ENCODE data around the gene SALL3.

SALL3 gene

DNA sequence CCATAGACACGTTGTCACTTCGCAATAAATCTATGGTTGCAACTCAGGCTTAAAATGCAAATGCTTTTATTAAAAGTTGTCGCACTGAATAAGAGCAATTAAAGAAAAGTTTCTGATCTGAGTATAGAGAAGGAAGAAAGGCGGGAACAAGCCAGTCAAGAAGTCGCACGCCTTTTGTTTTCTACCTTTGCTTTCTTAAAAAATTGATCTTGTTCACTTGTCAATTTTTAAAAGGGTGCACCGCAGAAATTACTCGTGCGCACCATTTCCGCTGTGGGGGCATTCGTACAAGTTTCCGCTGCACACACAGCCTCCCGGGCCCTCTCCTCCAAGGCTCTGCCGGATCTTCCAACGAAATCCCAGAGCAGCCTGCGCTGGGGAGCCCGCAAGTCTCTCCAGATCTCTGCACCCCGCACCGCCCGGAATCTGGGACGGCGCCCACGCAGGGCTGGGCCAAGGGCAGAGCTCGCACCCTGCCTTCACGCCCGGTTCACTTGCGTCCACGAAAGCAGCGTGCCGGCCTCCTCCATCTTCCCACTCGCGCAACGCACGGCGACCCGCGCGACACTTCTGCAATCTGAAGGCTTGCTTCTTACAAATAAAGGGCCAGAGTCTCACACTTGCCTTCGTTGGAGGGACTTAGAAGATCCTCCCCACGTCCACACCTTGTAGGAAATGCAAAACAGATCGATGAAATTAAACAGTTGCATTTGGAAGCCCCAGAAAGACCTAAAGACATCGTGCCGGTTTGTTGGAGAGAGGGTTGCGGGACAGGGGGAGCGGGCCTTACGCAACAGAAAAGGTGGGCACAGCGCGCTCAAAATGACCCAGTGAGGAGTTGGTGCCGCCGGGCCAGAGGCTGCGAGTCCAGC is 2.6 kb upstream of the SALL3 start:
- no peak for TF ChIP-seq ZFX (IDR thresholded peaks at IDR 0.05)
- TF ChIP-seq, protein P1, sequence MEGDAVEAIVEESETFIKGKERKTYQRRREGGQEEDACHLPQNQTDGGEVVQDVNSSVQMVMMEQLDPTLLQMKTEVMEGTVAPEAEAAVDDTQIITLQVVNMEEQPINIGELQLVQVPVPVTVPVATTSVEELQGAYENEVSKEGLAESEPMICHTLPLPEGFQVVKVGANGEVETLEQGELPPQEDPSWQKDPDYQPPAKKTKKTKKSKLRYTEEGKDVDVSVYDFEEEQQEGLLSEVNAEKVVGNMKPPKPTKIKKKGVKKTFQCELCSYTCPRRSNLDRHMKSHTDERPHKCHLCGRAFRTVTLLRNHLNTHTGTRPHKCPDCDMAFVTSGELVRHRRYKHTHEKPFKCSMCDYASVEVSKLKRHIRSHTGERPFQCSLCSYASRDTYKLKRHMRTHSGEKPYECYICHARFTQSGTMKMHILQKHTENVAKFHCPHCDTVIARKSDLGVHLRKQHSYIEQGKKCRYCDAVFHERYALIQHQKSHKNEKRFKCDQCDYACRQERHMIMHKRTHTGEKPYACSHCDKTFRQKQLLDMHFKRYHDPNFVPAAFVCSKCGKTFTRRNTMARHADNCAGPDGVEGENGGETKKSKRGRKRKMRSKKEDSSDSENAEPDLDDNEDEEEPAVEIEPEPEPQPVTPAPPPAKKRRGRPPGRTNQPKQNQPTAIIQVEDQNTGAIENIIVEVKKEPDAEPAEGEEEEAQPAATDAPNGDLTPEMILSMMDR (conservative IDR thresholded peaks at IDR 0.05): no peak
- no peak overlapping the region for H3K27ac ChIP-seq

DNA sequence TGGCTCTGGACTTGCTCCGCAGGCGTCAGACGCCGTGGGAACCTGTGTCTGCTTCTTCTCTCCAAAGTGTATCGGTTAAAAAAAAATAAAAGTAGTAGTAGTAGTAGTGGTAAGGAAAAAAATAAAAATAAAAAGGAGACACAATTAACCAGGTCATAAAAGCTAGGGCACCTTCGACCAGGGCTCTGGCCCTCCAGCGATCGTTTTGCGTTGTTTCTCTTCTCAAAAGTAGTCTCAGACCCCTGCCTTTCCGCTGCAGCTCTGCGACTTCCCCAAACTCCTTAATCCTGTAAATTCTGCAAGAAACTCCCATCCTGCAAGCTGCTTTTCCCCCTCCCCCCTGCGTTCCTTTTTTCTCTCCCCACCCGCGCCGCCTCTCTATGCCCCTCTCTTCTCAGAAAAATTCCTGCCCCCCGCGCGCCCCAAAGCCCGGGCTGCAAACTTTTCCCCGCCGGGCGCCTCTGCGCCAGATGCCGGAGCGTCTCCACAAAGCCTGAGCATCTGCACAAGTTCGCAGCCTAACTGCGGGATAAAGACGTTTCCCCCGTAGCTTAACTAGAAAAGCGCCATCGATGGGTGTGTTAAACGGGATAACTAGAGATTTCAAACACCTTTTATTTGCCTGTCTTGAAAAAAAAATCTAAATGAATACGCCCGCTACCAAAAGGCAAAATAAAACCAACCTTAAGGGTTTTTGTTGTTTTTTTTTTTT is 1.8 kb upstream of the SALL3 start:
- no peak for TF ChIP-seq ZFX (IDR thresholded peaks at IDR 0.05)
- TF ChIP-seq, protein P1 (conservative IDR thresholded peaks at IDR 0.05): no peak
- H3K27ac ChIP-seq: no peak overlapping the region

DNA sequence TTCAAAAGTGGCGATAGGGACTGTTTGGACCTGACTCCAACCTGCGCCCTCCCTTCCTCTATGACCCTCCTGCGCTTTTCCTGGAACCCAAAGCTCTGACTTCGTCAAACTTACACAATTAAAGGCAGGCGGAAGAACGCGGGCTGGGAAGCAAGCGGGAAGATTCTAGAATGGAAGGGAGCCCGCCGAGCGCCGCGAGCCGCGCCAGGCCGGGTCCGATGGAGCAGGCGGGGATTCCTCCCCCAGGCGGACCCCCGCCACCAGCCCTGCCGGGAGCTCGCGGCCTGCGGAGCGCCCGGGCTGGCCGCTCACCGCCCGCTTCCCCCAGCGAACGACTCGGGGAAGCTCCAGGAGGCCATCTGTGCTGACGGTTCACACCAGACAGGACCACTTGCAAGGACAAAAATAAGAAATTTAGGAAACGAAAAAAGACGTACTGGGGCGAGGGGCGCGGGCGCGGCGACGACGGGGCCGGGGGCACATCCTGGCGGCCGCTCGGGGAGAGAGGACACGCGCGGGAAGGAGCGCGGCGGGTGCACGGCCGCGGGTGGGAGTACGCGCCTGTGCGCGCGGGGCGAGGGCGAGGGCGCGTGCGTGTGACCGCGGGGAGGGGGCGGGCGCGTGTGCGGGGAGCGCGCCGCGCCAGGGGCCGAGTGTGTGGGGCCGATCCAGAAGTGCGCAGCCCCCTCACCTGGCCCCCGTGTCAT is 1.1 kb upstream of the SALL3 start:
- no peak overlapping the region for H3K27ac ChIP-seq
- TF ChIP-seq ZFX (IDR thresholded peaks at IDR 0.05): no peak
- TF ChIP-seq, protein P1 (conservative IDR thresholded peaks at IDR 0.05): no peak

DNA sequence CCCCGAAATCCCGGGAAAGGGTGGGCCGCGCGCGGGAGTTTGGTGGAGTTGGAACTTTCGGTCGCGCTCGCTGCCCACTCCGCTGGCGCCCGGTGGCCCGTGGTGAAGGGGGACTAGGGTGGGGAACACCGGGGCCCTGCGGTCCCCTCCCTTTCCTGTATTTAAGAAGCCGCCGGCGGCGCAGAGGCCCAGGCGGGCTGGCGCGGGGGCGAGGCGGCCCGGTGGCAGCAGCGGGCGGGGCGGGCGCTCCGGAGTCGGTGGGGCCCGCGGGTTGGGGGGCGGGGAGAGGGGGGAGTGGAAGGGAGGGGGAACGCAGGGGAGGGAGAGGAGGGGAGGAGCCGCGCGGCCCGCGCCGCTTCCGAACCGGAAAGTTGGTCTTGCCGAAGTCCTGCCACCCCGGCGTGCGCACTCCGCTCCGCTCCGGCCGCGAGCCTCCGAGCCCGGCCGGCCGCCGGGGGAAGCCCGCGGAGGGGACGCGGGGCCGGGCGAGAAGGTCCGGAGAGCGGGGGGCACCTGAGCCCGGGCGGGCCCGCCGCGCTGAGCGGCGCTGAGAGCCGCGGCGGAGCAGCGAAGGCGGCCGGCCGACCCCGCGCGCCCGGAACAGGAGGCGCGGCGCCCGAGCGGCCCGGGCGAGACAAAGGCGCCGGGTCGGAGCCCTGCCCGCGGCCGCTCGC is 425 bp upstream of the SALL3 start:
- no peak overlapping the region for H3K27ac ChIP-seq
- TF ChIP-seq ZFX (IDR thresholded peaks at IDR 0.05): no peak
- TF ChIP-seq, protein P1 (conservative IDR thresholded peaks at IDR 0.05): no peak

DNA sequence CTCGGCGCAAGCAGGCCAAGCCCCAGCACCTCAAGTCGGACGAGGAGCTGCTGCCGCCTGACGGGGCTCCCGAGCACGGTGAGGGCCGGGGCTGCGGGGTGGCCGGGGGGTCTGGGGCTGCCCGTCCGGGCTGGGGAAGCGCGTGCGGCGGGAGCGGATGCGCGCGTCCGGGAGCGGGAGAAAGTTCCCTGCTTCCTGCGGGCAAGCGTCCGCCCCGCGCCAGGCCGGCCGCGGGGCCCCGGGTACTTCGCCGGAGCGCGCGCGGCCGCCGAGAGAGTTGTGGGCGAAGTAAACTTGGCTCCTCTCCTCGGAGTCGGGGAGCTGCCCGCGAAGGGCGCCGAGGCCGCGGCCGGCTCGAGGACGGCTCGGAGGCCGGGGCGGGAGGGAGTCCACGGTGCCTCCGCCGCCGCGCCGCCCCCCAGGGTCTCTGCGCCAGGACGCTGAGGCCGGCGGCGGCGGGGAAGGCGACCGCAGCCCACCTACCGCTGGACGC is 707 bp downstream of the SALL3 start:
- TF ChIP-seq ZFX (IDR thresholded peaks at IDR 0.05): no peak
- TF ChIP-seq, protein P1 (conservative IDR thresholded peaks at IDR 0.05): no peak
- no peak overlapping the region for H3K27ac ChIP-seq

DNA sequence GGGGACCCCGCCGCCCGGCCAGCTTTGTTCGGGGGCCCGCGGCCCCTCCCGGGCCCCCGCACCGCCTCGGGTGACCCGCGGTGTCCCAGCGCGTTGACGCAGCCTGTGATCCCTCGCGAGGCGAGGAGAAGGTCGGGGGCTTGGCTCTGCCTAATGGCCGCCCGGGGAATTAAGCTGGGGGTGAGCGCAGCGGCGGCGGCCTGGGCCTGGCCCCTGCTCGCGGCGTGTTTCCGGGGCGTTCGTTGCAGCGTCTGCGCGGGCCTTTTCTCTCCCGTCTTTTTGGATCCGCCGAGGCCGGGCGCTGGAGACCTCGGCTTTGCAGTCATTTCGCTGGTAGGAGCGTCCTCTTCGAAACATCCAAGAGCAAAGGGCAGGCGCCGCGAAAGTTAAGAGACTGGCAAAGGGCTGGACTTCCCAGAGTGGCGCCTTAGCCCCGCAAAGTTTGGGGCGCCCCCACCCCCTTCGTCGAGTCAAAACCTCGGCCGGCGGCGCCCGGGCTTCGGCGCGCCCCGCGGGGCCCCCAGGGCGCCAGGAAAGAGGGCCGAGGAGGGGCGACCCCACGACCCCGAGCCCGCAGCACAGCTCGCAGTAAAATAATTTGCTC is 1.3 kb downstream of the SALL3 start:
- no peak overlapping the region for H3K27ac ChIP-seq
- TF ChIP-seq ZFX (IDR thresholded peaks at IDR 0.05): no peak
- TF ChIP-seq, protein P1 (conservative IDR thresholded peaks at IDR 0.05): no peak

All from C4-2B (cell line).